H9 (cell line): Measurements from ENCODE around the gene OR4D5. TPM values are rescaled to one million over a fixed set of nuclear protein-coding genes. Genes with fewer than 3 reads are reported as not detected.

Experiments used
- DNase-seq: peaks from one replicate; pipeline ENCODE4 v3.0.0-alpha.2; 2017
- H2AFZ ChIP-seq: one replicate; pipeline ENCODE4 v1.6.1; 2013; ENCODE audit warnings: mild to moderate bottlenecking, low read length, control low read depth, moderate library complexity
- H2AK5ac ChIP-seq: 2 replicates; pipeline ENCODE4 v1.6.1; 2013; ENCODE audit warnings: low read length, control low read depth, mixed read lengths; ENCODE audit not compliant: insufficient read length
- H2BK120ac ChIP-seq: one replicate; pipeline ENCODE4 v1.6.1; 2013; ENCODE audit warnings: low read depth, mild to moderate bottlenecking, low read length, control low read depth, inconsistent platforms; ENCODE audit not compliant: poor library complexity, severe bottlenecking
- H2BK12ac ChIP-seq: 2 replicates; pipeline ENCODE4 v1.6.1; 2013; ENCODE audit warnings: low read length, control low read depth, mixed read lengths, low read depth; ENCODE audit not compliant: insufficient read length
- H2BK15ac ChIP-seq: 2 replicates; pipeline ENCODE4 v1.6.1; 2013; ENCODE audit warnings: low read depth, low read length, control low read depth
- H2BK20ac ChIP-seq: one replicate; pipeline ENCODE4 v1.6.1; 2013; ENCODE audit warnings: low read depth, mild to moderate bottlenecking, low read length, control low read depth, inconsistent platforms; ENCODE audit not compliant: poor library complexity, severe bottlenecking
- H2BK5ac ChIP-seq: 2 replicates; pipeline ENCODE4 v1.6.1; 2013; ENCODE audit warnings: low read length, control low read depth, mixed read lengths; ENCODE audit not compliant: insufficient read length
- H3K14ac ChIP-seq: 2 replicates; pipeline ENCODE4 v1.6.1; 2013; ENCODE audit warnings: low read length, control low read depth; ENCODE audit not compliant: insufficient read depth
- H3K18ac ChIP-seq: 2 replicates; pipeline ENCODE4 v1.6.1; 2013; ENCODE audit warnings: low read depth, mild to moderate bottlenecking, mixed read lengths, low read length, control low read depth; ENCODE audit not compliant: insufficient read length
- H3K23ac ChIP-seq: 2 replicates; pipeline ENCODE4 v1.6.1; 2013; ENCODE audit warnings: low read length, control low read depth, mixed read lengths, low read depth; ENCODE audit not compliant: insufficient read length
- H3K23me2 ChIP-seq: 2 replicates; pipeline ENCODE4 v1.6.1; 2013; ENCODE audit warnings: low read depth, mild to moderate bottlenecking, mixed read lengths, low read length, control low read depth; ENCODE audit not compliant: insufficient read length, poor library complexity, severe bottlenecking
- H3K27ac ChIP-seq: 2 replicates; pipeline ENCODE4 v1.5.1; 2013; ENCODE audit warnings: low read length, control low read depth, mixed read lengths, low read depth; ENCODE audit not compliant: insufficient read length
- H3K27me3 ChIP-seq: 2 replicates; pipeline ENCODE4 v1.6.1; 2013; ENCODE audit warnings: low read length, control low read depth, inconsistent platforms; ENCODE audit not compliant: insufficient read depth
- H3K4ac ChIP-seq: 2 replicates; pipeline ENCODE4 v1.6.1; 2013; ENCODE audit warnings: low read depth, mild to moderate bottlenecking, control low read depth, inconsistent platforms, low read length, moderate library complexity
- H3K4me1 ChIP-seq: 2 replicates; pipeline ENCODE4 v1.6.1; 2013; ENCODE audit warnings: low read length, control low read depth, inconsistent platforms; ENCODE audit not compliant: insufficient read depth
- H3K4me2 ChIP-seq: 2 replicates; pipeline ENCODE4 v1.6.1; 2013; ENCODE audit warnings: low read length, control low read depth, mixed read lengths; ENCODE audit not compliant: insufficient read length, insufficient read depth
- H3K56ac ChIP-seq: 2 replicates; pipeline ENCODE4 v1.6.1; 2013; ENCODE audit warnings: low read depth, mild to moderate bottlenecking, mixed read lengths, low read length, control low read depth; ENCODE audit not compliant: insufficient read length
- H3K79me1 ChIP-seq: 2 replicates; pipeline ENCODE4 v1.6.1; 2013; ENCODE audit warnings: low read depth, mild to moderate bottlenecking, moderate library complexity, low read length, control low read depth, inconsistent platforms; ENCODE audit not compliant: insufficient read depth, poor library complexity, severe bottlenecking
- H3K79me2 ChIP-seq: 2 replicates; pipeline ENCODE4 v1.6.1; 2013; ENCODE audit warnings: low read length, control low read depth, inconsistent platforms; ENCODE audit not compliant: insufficient read depth
- H3K9ac ChIP-seq: 2 replicates; pipeline ENCODE4 v1.6.1; 2013; ENCODE audit warnings: low read length, control low read depth, mixed read lengths; ENCODE audit not compliant: insufficient read length; ENCODE audit errors: extremely low read depth
- H3K9me3 ChIP-seq: one replicate; pipeline ENCODE4 v1.6.1; 2013; ENCODE audit warnings: low read depth, low read length, inconsistent platforms; ENCODE audit not compliant: control insufficient read depth
- H3T11ph ChIP-seq: one replicate; pipeline ENCODE4 v1.6.1; 2013; ENCODE audit warnings: mild to moderate bottlenecking, low read length, control low read depth, inconsistent platforms
- H4K20me1 ChIP-seq: one replicate; pipeline ENCODE4 v1.6.1; 2013; ENCODE audit not compliant: control insufficient read depth, insufficient read length, insufficient read depth
- H4K5ac ChIP-seq: 2 replicates; pipeline ENCODE4 v1.6.1; 2013; ENCODE audit warnings: low read depth, mild to moderate bottlenecking, mixed read lengths, low read length, control low read depth; ENCODE audit not compliant: insufficient read length
- H4K8ac ChIP-seq: replicated peaks from 2 replicates; pipeline ENCODE4 v1.6.1; 2013; ENCODE audit warnings: low read length, control low read depth, mixed read lengths, low read depth; ENCODE audit not compliant: insufficient read length
- H4K91ac ChIP-seq: 2 replicates; pipeline ENCODE4 v1.6.1; 2013; ENCODE audit warnings: low read depth, mild to moderate bottlenecking, moderate library complexity, mixed read lengths, low read length, control low read depth; ENCODE audit not compliant: insufficient read length
- H3K27ac Mint-ChIP-seq, 3 experiments: 2 replicates in 2 of 3; 3 replicates in 1 of 3; pipeline ENCODE4 v1.8.0; 2020 to 2021; ENCODE audit warnings: mixed read lengths in 3 of 3, mild to moderate bottlenecking in 1 of 3, moderate library complexity in 1 of 3
- H3K27me3 Mint-ChIP-seq: 2 replicates; pipeline ENCODE4 v1.8.0; 2021; ENCODE audit warnings: low read depth, mild to moderate bottlenecking, moderate library complexity, mixed read lengths
- H3K36me3 Mint-ChIP-seq, 3 experiments: 2 replicates in 2 of 3; 3 replicates in 1 of 3; pipeline ENCODE4 v1.8.0; 2020 to 2021; ENCODE audit warnings: low read depth in 3 of 3, mixed read lengths in 3 of 3; ENCODE audit not compliant: insufficient read depth in 1 of 3
- H3K4me1 Mint-ChIP-seq, 2 experiments: 2 replicates each; pipeline ENCODE4 v1.8.0; 2020; ENCODE audit warnings: mixed read lengths in 2 of 2
- H3K4me3 Mint-ChIP-seq, 2 experiments: 2 replicates in 1 of 2; 3 replicates in 1 of 2; pipeline ENCODE4 v1.8.0; 2020 to 2021; ENCODE audit warnings: mild to moderate bottlenecking in 2 of 2, mixed read lengths in 2 of 2, moderate library complexity in 1 of 2
- H3K9me3 Mint-ChIP-seq, 2 experiments: 2 replicates in 1 of 2; 3 replicates in 1 of 2; pipeline ENCODE4 v1.8.0; 2020; ENCODE audit warnings: mild to moderate bottlenecking in 2 of 2, mixed read lengths in 2 of 2, moderate library complexity in 1 of 2
- WGBS: extraction: QIAGEN DNeasy Blood & Tissue Kit; methylation state at CpG from one replicate; pipeline ENCODE4 v1.1.7; 2013; ENCODE audit warnings: missing lambda C conversion rate, low lambda C conversion rate, mixed read lengths; ENCODE audit not compliant: insufficient read length; ENCODE audit errors: extremely low coverage; 5-methylcytosine and 5-hydroxymethylcytosine counted together
- total RNA-seq: library from RNA; stranded (reverse); gene quantifications from 2 replicates; pipeline ENCODE4 v1.2.1, GENCODE V29; 2021
- TF ChIP-seq, protein P1 (sequence below): fragments of 200-600 bp; sonication (generic); conservative IDR thresholded peaks from 3 replicates; pipeline ENCODE4 v1.8.0; 2021; ENCODE audit warnings: antibody characterized with exemption, mild to moderate bottlenecking

Gene OR4D5
- total RNA-seq, 1 experiment from 2014 or later = not detected

DNA sequence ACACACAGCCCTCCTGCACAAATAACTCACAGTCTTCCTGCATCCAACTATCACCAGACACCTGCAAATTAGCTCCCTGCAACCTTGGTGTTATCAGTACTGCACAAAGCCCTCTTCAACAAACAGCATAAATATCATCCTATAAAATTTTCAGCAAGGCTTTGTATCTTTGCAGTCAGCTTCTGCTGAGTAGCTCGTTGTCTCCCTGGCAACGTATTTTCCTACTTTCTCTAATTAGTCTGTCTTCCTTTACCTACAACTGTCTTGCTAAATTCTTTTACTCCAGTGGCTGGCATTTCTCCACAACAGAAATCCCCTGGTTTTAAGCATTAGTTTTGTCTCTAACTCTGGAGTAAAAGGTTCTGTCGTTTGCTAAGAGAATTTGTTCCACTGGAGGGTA lies 33.6 kb upstream of the OR4D5 start:
- Histone ChIP-seq H2BK12ac (no peak overlapping the region), H3K79me1 (no peaks in the 10 kb centered on the region), H3K23ac (no peak overlapping the region), H3K4ac (no peak overlapping the region), H2AK5ac (no peak overlapping the region), H3K27me3 (no peaks in the 10 kb centered on the region), H4K20me1 (no peaks in the 10 kb centered on the region), H3K4me2 (no peak overlapping the region), H2BK120ac (no peak overlapping the region), H2AFZ (no peak overlapping the region), H3K27ac (no peak overlapping the region), H3T11ph (no peak overlapping the region), H3K56ac (no peak overlapping the region), H4K91ac (no peak overlapping the region), H3K79me2 (no peaks in the 10 kb centered on the region), H2BK20ac (no peak overlapping the region), H4K8ac (no peak overlapping the region), H4K5ac (no peak overlapping the region), H3K4me1 (no peaks in the 10 kb centered on the region; the same call in 1 of the 2 replicates), H2BK5ac (no peak overlapping the region), H3K23me2 (no peaks in the 10 kb centered on the region), H2BK15ac (no peak overlapping the region), H3K14ac (no peak overlapping the region), H3K9ac (no peak overlapping the region), H3K9me3 (no peaks in the 10 kb centered on the region), H3K18ac (no peak overlapping the region)
- Mint-ChIP-seq H3K27ac (no peak overlapping the region), H3K9me3 (no peaks in the 10 kb centered on the region), H3K36me3 (no peaks in the 10 kb centered on the region), H3K4me3 (no peak overlapping the region), H3K4me1 (peaks cover 11 to 16% of the 10 kb centered on the region in 2 experiments), H3K27me3 (no peaks in the 10 kb centered on the region)
- WGBS = no CpG with 5 or more reads among the region's 3 CpGs
- TF ChIP-seq, protein P1, sequence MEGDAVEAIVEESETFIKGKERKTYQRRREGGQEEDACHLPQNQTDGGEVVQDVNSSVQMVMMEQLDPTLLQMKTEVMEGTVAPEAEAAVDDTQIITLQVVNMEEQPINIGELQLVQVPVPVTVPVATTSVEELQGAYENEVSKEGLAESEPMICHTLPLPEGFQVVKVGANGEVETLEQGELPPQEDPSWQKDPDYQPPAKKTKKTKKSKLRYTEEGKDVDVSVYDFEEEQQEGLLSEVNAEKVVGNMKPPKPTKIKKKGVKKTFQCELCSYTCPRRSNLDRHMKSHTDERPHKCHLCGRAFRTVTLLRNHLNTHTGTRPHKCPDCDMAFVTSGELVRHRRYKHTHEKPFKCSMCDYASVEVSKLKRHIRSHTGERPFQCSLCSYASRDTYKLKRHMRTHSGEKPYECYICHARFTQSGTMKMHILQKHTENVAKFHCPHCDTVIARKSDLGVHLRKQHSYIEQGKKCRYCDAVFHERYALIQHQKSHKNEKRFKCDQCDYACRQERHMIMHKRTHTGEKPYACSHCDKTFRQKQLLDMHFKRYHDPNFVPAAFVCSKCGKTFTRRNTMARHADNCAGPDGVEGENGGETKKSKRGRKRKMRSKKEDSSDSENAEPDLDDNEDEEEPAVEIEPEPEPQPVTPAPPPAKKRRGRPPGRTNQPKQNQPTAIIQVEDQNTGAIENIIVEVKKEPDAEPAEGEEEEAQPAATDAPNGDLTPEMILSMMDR = no peak
- DNase-seq = no peak
